C4-2B (cell line): ENCODE data around the gene ADAM19.

Experiments used
- ZFX ChIP-seq: fragments of 450-650 bp; IDR thresholded peaks from 2 replicates; pipeline ENCODE4 v1.6.1; 2017
- TF ChIP-seq, protein P1 (sequence below): fragments of 450-650 bp; conservative IDR thresholded peaks from 2 replicates; pipeline ENCODE4 v1.5.1; 2017; ENCODE audit warnings: mild to moderate bottlenecking

DNA sequence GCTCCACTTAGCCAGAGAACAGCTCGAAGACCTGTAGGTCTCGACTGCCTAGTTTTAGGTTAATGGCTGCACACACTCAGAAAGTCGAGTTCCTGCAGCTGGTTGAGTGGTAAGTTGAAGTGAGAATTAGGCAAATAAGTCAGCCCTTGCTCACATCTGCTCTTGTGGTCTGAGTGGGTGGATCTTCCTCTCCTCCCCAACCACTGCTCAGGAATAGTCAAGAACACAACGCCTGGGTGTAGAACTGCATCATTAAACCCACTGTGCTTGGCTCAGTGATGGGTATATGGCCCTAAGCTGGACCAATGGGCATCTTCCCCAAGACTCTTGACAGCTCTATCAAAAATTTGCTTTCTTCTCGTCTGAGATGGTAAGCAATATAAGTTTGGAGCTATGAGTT, 20.9 kb upstream of the ADAM19 start:
- TF ChIP-seq, protein P1, sequence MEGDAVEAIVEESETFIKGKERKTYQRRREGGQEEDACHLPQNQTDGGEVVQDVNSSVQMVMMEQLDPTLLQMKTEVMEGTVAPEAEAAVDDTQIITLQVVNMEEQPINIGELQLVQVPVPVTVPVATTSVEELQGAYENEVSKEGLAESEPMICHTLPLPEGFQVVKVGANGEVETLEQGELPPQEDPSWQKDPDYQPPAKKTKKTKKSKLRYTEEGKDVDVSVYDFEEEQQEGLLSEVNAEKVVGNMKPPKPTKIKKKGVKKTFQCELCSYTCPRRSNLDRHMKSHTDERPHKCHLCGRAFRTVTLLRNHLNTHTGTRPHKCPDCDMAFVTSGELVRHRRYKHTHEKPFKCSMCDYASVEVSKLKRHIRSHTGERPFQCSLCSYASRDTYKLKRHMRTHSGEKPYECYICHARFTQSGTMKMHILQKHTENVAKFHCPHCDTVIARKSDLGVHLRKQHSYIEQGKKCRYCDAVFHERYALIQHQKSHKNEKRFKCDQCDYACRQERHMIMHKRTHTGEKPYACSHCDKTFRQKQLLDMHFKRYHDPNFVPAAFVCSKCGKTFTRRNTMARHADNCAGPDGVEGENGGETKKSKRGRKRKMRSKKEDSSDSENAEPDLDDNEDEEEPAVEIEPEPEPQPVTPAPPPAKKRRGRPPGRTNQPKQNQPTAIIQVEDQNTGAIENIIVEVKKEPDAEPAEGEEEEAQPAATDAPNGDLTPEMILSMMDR: no peak
- TF ChIP-seq ZFX: no peak
